Liver (tissue), 3 donors: Measurements from ENCODE around the gene SFMBT2.

Experiments used
- JUND ChIP-seq, 2 donors: IDR thresholded peaks; 2 replicates each; pipeline ENCODE4 v1.6.1; 2016; ENCODE audit warnings: antibody characterized with exemption in 2 of 2
- RAD21 ChIP-seq, 2 donors: IDR thresholded peaks; 2 replicates each; pipeline ENCODE4 v1.6.1; 2016; ENCODE audit warnings: antibody characterized with exemption in 2 of 2, mild to moderate bottlenecking in 2 of 2
- SP1 ChIP-seq: IDR thresholded peaks from 2 replicates; pipeline ENCODE4 v1.6.1; 2018; ENCODE audit warnings: antibody characterized with exemption, mild to moderate bottlenecking
- TAF1 ChIP-seq: conservative IDR thresholded peaks from 2 replicates; pipeline ENCODE4 v1.6.1; 2016; ENCODE audit warnings: antibody characterized with exemption, mild to moderate bottlenecking
- YY1 ChIP-seq: IDR thresholded peaks from 2 replicates; pipeline ENCODE4 v1.6.1; 2016; ENCODE audit warnings: antibody characterized with exemption, mild to moderate bottlenecking
- TF ChIP-seq, protein P1 (sequence below): fragments of 150-350 bp; IDR thresholded peaks from 2 replicates; pipeline ENCODE4 v1.5.1; 2017; ENCODE audit warnings: improper control_type of control experiment, low read depth, low read length; ENCODE audit not compliant: missing input control
- TF ChIP-seq, protein P2 (sequence below): IDR thresholded peaks from 2 replicates; pipeline ENCODE4 v1.6.1; 2016; ENCODE audit warnings: antibody characterized with exemption
- TF ChIP-seq, protein P3 (sequence below): IDR thresholded peaks from 2 replicates; pipeline ENCODE4 v1.6.1; 2016; ENCODE audit warnings: antibody characterized with exemption, mild to moderate bottlenecking
- donor health status: healthy.
- donor health status: healthy.

DNA sequence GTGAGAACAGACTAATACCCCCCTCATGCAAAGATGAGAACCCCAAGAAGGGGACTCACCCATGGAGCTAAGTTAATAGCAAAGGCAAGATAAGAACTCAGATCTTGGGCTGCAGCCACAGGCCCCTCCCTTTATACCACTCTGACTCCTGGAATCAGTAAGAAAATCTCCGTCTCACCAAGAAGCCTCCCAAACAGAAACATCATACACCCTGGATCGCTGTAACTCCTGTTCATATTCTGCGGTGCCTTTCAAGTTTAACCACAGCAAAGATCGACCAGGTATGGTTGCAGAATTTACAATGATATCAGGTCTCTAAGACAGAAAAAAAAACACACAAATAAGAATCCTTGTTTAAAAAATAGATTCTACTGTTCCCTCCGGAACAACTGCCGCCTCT, 47.1 kb downstream of the SFMBT2 start:
- TF ChIP-seq, protein P1, sequence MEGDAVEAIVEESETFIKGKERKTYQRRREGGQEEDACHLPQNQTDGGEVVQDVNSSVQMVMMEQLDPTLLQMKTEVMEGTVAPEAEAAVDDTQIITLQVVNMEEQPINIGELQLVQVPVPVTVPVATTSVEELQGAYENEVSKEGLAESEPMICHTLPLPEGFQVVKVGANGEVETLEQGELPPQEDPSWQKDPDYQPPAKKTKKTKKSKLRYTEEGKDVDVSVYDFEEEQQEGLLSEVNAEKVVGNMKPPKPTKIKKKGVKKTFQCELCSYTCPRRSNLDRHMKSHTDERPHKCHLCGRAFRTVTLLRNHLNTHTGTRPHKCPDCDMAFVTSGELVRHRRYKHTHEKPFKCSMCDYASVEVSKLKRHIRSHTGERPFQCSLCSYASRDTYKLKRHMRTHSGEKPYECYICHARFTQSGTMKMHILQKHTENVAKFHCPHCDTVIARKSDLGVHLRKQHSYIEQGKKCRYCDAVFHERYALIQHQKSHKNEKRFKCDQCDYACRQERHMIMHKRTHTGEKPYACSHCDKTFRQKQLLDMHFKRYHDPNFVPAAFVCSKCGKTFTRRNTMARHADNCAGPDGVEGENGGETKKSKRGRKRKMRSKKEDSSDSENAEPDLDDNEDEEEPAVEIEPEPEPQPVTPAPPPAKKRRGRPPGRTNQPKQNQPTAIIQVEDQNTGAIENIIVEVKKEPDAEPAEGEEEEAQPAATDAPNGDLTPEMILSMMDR, result no peak
- no peak for TF ChIP-seq RAD21 (IDR thresholded peaks at IDR 0.05)
- TF ChIP-seq, protein P2, sequence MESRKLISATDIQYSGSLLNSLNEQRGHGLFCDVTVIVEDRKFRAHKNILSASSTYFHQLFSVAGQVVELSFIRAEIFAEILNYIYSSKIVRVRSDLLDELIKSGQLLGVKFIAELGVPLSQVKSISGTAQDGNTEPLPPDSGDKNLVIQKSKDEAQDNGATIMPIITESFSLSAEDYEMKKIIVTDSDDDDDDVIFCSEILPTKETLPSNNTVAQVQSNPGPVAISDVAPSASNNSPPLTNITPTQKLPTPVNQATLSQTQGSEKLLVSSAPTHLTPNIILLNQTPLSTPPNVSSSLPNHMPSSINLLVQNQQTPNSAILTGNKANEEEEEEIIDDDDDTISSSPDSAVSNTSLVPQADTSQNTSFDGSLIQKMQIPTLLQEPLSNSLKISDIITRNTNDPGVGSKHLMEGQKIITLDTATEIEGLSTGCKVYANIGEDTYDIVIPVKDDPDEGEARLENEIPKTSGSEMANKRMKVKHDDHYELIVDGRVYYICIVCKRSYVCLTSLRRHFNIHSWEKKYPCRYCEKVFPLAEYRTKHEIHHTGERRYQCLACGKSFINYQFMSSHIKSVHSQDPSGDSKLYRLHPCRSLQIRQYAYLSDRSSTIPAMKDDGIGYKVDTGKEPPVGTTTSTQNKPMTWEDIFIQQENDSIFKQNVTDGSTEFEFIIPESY, result no peak
- TF ChIP-seq, protein P3, sequence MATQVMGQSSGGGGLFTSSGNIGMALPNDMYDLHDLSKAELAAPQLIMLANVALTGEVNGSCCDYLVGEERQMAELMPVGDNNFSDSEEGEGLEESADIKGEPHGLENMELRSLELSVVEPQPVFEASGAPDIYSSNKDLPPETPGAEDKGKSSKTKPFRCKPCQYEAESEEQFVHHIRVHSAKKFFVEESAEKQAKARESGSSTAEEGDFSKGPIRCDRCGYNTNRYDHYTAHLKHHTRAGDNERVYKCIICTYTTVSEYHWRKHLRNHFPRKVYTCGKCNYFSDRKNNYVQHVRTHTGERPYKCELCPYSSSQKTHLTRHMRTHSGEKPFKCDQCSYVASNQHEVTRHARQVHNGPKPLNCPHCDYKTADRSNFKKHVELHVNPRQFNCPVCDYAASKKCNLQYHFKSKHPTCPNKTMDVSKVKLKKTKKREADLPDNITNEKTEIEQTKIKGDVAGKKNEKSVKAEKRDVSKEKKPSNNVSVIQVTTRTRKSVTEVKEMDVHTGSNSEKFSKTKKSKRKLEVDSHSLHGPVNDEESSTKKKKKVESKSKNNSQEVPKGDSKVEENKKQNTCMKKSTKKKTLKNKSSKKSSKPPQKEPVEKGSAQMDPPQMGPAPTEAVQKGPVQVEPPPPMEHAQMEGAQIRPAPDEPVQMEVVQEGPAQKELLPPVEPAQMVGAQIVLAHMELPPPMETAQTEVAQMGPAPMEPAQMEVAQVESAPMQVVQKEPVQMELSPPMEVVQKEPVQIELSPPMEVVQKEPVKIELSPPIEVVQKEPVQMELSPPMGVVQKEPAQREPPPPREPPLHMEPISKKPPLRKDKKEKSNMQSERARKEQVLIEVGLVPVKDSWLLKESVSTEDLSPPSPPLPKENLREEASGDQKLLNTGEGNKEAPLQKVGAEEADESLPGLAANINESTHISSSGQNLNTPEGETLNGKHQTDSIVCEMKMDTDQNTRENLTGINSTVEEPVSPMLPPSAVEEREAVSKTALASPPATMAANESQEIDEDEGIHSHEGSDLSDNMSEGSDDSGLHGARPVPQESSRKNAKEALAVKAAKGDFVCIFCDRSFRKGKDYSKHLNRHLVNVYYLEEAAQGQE, result no peak
- no peak for TF ChIP-seq JUND (IDR thresholded peaks at IDR 0.05)
- no peak for TF ChIP-seq TAF1
- TF ChIP-seq YY1, result no peak
- no peak for TF ChIP-seq SP1
